Thoracic aorta (tissue), 2 donors: Measurements from ENCODE around the gene F11R. TPM values are rescaled to one million over a fixed set of nuclear protein-coding genes. Genes with fewer than 3 reads are reported as not detected.

Experiments
- ATAC-seq: fragments of 150-250 bp; one replicate; pipeline ENCODE4 v1.8.0; 2017; ENCODE audit warnings: low read depth; ENCODE audit not compliant: insufficient number of reproducible peaks, low FRiP score
- DNase-seq: peaks from one replicate; pipeline ENCODE4 v3.0.0-alpha.2; 2020; ENCODE audit warnings: low spot score
- H3K27ac ChIP-seq, 2 donors: fragments of 200-600 bp; sonication (generic); 1 replicate in 1 of 2; 2 replicates in 1 of 2; pipeline ENCODE4 v1.5.1; 2016; ENCODE audit warnings: mild to moderate bottlenecking in 2 of 2, moderate library complexity in 2 of 2
- H3K27me3 ChIP-seq: fragments of 200-600 bp; sonication (generic); replicated peaks from 2 replicates; pipeline ENCODE4 v1.6.0; 2016; ENCODE audit warnings: mild to moderate bottlenecking; ENCODE audit not compliant: insufficient read depth
- H3K36me3 ChIP-seq: fragments of 200-600 bp; sonication (generic); one replicate; pipeline ENCODE4 v1.5.1; 2016
- H3K4me1 ChIP-seq, 2 donors: fragments of 200-600 bp; sonication (generic); 1 replicate in 1 of 2; 2 replicates in 1 of 2; pipeline versions ENCODE4 v1.5.1 to v1.6.0; 2016; ENCODE audit warnings: low read depth in 2 of 2, mild to moderate bottlenecking in 1 of 2; ENCODE audit not compliant: control insufficient read depth in 1 of 2
- H3K4me3 ChIP-seq: fragments of 200-600 bp; sonication (generic); 2 replicates; pipeline ENCODE4 v1.5.1; 2016; ENCODE audit warnings: mild to moderate bottlenecking
- H3K9me3 ChIP-seq: fragments of 200-600 bp; sonication (generic); 2 replicates; pipeline ENCODE4 v1.5.1; 2016
- total RNA-seq, 2 donors: library from RNA; depleted of rRNA; stranded (reverse); fragments of >200 nt; gene quantifications; one replicate each; pipeline versions ENCODE4 v1.1.0 to v1.2.3, GENCODE V29; 2016
- TF ChIP-seq, protein P1 (sequence below): fragments of 200-600 bp; sonication (generic); IDR thresholded peaks from one replicate; pipeline ENCODE4 v1.5.1; 2019; ENCODE audit warnings: antibody characterized with exemption

The F11R gene
- total RNA-seq, 2 donors from 2014 or later, result 19.1 to 20.7 TPM

DNA sequence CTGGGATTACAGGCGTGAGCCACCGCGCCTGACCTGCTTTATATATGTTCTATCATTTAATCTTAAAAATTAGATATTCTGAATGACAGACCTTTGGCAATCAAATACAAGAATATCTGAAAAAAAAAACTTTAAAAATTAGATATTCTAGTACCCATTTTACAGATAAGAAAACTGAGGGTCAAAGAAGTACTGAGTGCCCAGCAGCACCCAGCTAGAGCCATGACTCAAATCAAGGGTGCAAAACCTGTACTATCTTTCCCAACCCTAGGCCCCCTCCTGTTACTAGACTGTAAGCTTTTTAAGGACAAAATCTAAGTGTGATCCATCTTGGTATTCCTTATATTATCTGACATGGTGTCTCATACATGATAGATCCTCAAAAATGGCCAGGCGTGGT, 40.5 kb upstream of the F11R start:
- no peaks in the 10 kb centered on the region for H3K36me3 ChIP-seq
- no peaks in the 10 kb centered on the region for H3K9me3 ChIP-seq
- TF ChIP-seq, protein P1, sequence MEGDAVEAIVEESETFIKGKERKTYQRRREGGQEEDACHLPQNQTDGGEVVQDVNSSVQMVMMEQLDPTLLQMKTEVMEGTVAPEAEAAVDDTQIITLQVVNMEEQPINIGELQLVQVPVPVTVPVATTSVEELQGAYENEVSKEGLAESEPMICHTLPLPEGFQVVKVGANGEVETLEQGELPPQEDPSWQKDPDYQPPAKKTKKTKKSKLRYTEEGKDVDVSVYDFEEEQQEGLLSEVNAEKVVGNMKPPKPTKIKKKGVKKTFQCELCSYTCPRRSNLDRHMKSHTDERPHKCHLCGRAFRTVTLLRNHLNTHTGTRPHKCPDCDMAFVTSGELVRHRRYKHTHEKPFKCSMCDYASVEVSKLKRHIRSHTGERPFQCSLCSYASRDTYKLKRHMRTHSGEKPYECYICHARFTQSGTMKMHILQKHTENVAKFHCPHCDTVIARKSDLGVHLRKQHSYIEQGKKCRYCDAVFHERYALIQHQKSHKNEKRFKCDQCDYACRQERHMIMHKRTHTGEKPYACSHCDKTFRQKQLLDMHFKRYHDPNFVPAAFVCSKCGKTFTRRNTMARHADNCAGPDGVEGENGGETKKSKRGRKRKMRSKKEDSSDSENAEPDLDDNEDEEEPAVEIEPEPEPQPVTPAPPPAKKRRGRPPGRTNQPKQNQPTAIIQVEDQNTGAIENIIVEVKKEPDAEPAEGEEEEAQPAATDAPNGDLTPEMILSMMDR, result no peak
- no peak for ATAC-seq
- no peaks in the 10 kb centered on the region for H3K27me3 ChIP-seq
- no peaks in the 10 kb centered on the region for H3K4me1 ChIP-seq
- DNase-seq, result no peak
- no peak overlapping the region for H3K27ac ChIP-seq
- no peak overlapping the region for H3K4me3 ChIP-seq

DNA sequence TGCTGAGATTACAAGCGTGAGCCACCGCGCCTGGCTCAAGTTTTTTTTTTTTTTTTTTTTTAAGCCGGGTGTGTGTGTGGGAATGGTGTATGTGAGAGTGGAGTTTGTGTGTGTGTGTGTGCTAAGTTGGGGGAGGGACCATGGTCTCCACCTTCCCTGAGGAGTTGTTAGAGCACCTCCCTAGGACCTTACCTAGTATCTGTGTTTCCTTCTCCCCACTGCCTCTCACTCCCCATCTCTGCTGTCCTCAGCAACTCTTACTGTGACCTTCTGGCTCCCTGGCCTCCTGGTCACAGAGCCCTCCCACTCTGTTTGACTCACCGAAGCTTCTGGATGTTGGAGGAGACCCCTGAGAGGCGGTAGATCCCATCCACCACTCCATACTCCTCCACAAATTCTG, 38.3 kb upstream of the F11R start:
- H3K27ac ChIP-seq, result no peak overlapping the region
- no peak for DNase-seq

DNA sequence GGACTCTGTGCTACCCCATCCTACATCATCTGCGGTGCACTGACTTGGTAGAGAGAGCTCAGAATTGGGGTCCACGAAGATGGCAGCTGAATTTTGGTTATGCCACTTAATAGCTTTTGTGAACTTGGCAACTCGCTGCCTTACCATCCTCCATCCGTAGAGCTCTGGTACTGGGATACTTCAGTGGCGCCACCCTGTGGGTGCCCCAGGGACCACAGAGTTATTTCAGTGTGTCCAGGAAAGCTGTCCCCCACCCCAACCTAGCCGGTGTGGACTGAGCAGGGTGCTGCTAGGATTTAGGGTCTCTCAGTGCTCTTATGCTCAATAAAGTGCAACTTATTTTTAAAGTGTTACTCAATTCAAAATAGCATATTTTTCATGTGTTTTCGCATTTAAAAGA, 33.9 kb upstream of the F11R start:
- Histone ChIP-seq H3K9me3 (no peaks in the 10 kb centered on the region), H3K4me3 (no peak overlapping the region), H3K36me3 (no peaks in the 10 kb centered on the region), H3K4me1 (no peaks in the 10 kb centered on the region), H3K27ac (no peak overlapping the region), H3K27me3 (no peaks in the 10 kb centered on the region)
- TF ChIP-seq, protein P1, result no peak
- ATAC-seq (no peak), DNase-seq (no peak)

More for the DNA sequence above, 38.3 kb upstream of the F11R start:
- ATAC-seq, result no peak
- no peaks in the 10 kb centered on the region for H3K9me3 ChIP-seq
- H3K4me1 ChIP-seq, result no peaks in the 10 kb centered on the region
- no peak overlapping the region for H3K4me3 ChIP-seq
- TF ChIP-seq, protein P1, result no peak
- H3K36me3 ChIP-seq, result no peaks in the 10 kb centered on the region
- H3K27me3 ChIP-seq, result no peaks in the 10 kb centered on the region

DNA sequence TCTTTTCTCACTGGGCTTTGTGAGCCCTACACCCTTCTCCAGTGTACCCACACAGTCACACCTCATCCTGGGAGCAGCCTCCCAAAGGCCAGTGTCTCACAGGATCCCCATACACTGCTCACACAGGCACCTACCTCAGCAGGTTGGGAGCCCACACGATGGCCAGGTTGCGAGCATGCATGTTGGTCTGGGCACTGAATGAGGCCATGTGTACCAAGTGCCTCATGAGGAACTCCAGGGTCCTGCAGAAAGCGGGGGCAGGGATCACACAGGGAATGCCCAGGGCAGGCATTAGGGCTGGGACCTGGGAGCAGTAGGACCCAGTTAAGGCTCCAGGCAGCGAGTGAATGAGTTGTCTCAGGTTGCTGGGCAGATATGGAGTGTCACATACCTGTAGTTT, 33.3 kb upstream of the F11R start:
- no peaks in the 10 kb centered on the region for H3K4me1 ChIP-seq
- no peak overlapping the region for H3K4me3 ChIP-seq
- H3K9me3 ChIP-seq, result no peaks in the 10 kb centered on the region
- DNase-seq (no peak), ATAC-seq (no peak)
- H3K27ac ChIP-seq, result no peak overlapping the region
- no peaks in the 10 kb centered on the region for H3K27me3 ChIP-seq
- TF ChIP-seq, protein P1, result no peak
- no peaks in the 10 kb centered on the region for H3K36me3 ChIP-seq

DNA sequence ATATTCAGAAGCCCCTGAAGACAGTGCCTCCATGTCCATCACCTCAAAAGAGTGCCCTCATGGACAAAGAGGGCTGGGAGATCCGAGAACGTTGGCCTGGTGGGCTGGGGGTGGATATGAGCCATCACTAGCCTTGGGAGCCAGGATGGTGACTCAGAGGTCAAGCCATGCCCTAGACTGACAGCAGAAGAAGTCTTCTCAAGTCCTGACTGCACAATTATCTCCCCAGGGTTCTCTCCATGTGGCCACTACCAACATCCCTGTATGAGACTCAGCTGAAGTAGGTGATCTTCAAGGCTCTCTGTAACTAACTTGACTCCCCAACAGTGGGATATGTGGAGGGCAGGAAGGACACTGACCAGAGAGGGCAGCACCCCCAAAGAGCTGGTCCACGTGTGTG, 31.9 kb upstream of the F11R start:
- DNase-seq (no peak), ATAC-seq (no peak)
- H3K9me3 ChIP-seq, result no peaks in the 10 kb centered on the region
- H3K27me3 ChIP-seq, result no peaks in the 10 kb centered on the region
- no peaks in the 10 kb centered on the region for H3K4me1 ChIP-seq
- no peak overlapping the region for H3K27ac ChIP-seq
- H3K4me3 ChIP-seq, result no peak overlapping the region
- no peaks in the 10 kb centered on the region for H3K36me3 ChIP-seq
- TF ChIP-seq, protein P1, result no peak
